SJCRH30 (cell line): ENCODE results near the gene GLP2R. TPM values are rescaled to one million over a fixed set of nuclear protein-coding genes. Genes with fewer than 3 reads are reported as not detected.

Experiments used
- DNase-seq, 2 experiments: peaks; one replicate each; pipeline ENCODE4 v3.0.0-alpha.2; 2015 to 2020
- H3K27ac ChIP-seq: fragments of 250-450 bp; sonication (Bioruptor Pico); 2 replicates; pipeline ENCODE4 v1.5.1; 2020; ENCODE audit warnings: mild to moderate bottlenecking, moderate library complexity
- H3K27me3 ChIP-seq: fragments of 250-450 bp; sonication (Bioruptor Pico); 2 replicates; pipeline ENCODE4 v1.5.1; 2020; ENCODE audit warnings: mild to moderate bottlenecking, moderate library complexity
- H3K36me3 ChIP-seq: fragments of 250-450 bp; sonication (Bioruptor Pico); 2 replicates; pipeline ENCODE4 v1.5.1; 2020; ENCODE audit warnings: mild to moderate bottlenecking, moderate library complexity
- H3K4me1 ChIP-seq: fragments of 250-450 bp; sonication (Bioruptor Pico); 2 replicates; pipeline ENCODE4 v1.5.1; 2020; ENCODE audit warnings: mild to moderate bottlenecking, moderate library complexity
- H3K4me3 ChIP-seq: fragments of 250-450 bp; sonication (Bioruptor Pico); 2 replicates; pipeline ENCODE4 v1.5.1; 2020; ENCODE audit warnings: mild to moderate bottlenecking, moderate library complexity
- H3K9me3 ChIP-seq: fragments of 250-450 bp; sonication (Bioruptor Pico); replicated peaks from 2 replicates; pipeline ENCODE4 v1.5.1; 2020; ENCODE audit warnings: mild to moderate bottlenecking, moderate library complexity
- total RNA-seq: library from RNA; depleted of rRNA; stranded (reverse); fragments of >200 nt; shearing (Covaris generic); gene quantifications from 2 replicates; pipeline ENCODE4 v1.2.3, GENCODE V29; 2014

The GLP2R gene
- total RNA-seq, 1 experiment from 2014 or later, result not detected

DNA sequence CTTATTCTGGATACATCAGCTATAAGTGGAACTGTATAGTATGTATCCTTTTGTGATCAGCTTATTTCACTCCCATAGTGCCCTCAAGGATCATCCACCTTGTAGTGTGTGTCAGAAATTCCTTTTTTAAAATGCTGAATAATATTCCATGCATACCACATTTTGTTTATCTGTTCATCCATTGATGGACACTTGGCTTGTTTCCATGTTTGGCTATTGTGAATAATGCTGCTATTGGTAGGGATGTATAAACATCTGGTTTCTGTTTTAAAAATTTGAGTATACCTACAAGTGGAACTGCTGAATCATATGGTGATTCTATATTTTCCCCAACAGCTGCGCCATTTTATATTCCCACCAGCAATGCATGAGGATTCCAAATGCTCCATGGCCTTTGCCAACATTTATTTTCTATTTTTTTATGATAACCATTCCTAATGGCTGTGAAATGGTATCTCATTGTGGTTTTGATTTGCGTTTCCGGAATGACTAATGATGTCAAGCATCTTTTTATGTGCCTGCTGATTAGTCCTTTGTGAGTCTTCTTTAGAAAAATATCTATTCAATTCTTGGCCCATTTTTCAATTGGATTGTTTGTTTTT, 67.8 kb downstream of the GLP2R start:
- Histone ChIP-seq H3K9me3 (no peaks in the 10 kb centered on the region), H3K27ac (no peak overlapping the region), H3K27me3 (no peaks in the 10 kb centered on the region), H3K36me3 (no peaks in the 10 kb centered on the region), H3K4me3 (no peak overlapping the region), H3K4me1 (no peaks in the 10 kb centered on the region)
- no peak for DNase-seq

DNA sequence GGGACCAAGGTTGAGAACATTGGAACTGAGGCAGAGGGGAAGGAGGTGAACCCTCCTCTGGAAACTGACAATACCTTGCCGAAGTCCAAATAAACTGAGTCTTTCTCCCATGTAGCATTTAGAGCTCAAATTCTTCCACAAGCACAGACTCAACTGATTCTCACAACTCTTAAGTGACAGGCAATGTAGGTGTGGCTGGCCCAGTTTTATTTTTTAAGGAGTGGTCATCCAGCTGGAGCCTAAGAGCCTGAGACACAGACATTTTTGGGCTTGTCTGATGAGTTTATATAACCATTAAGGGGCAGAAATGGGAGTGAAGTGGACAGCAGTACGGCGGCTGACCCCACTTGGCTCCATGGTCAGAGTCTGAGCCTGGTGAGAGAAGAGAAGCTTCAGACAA, 68.5 kb downstream of the GLP2R start:
- Histone ChIP-seq H3K4me1 (no peaks in the 10 kb centered on the region), H3K27ac (no peak overlapping the region), H3K4me3 (no peak overlapping the region), H3K36me3 (no peaks in the 10 kb centered on the region), H3K27me3 (no peaks in the 10 kb centered on the region), H3K9me3 (no peaks in the 10 kb centered on the region)
- DNase-seq, result no peak

DNA sequence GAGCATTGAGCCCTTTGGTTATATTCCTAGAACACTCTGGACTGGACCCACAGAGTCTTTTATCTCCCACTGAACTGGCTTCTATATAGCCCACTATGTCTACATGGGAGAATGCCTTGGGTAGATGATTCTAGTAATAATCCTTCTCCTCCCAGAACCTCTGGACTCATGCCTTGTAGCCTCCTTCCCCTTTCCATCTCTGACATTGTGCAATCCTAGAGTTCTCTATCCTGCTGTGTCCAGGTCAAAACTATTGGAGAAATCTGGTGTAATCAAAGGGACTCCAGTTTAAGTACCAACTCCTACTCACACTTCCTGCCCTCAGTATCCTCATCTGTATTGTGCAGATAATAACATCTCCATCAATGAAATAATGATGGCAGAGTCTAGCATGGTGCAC, 70.2 kb downstream of the GLP2R start:
- H3K4me1 ChIP-seq, result no peaks in the 10 kb centered on the region
- H3K36me3 ChIP-seq, result no peaks in the 10 kb centered on the region
- H3K27ac ChIP-seq, result no peak overlapping the region
- no peaks in the 10 kb centered on the region for H3K27me3 ChIP-seq
- no peak for DNase-seq
- H3K4me3 ChIP-seq, result no peak overlapping the region
- H3K9me3 ChIP-seq, result no peaks in the 10 kb centered on the region

DNA sequence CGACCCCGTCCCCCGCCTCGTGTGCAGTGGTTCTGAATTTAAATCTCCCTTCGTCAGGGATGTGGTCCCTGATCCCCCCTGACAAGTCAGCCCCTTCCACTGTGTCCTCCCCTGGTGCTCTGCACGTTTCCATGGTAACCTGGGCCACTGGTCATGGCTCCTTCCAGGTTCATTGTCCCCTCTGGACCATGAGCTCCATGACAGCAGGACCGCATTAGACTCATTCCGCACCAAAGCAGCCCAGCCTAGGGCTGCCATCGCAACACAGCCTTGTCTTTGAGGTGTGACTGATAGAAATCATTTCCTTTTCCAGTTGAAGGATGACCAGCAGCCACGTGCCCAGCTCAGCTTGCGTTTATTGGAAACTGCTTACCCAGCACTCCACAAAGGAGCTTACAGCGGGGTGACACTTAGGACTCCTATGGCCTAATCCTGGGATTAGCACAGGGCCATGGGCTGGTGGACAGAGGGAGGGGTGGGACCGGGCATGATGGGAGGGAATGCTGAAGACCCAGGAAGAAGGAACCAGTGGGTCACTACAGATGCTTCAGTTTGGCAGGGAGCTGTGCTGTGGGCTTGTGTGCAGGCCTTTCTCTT, 71.7 kb downstream of the GLP2R start:
- no peaks in the 10 kb centered on the region for H3K36me3 ChIP-seq
- H3K27ac ChIP-seq, result no peak overlapping the region
- H3K4me3 ChIP-seq, result no peak overlapping the region
- DNase-seq, result no peak
- no peaks in the 10 kb centered on the region for H3K9me3 ChIP-seq
- H3K27me3 ChIP-seq, result no peaks in the 10 kb centered on the region
- H3K4me1 ChIP-seq, result no peaks in the 10 kb centered on the region

DNA sequence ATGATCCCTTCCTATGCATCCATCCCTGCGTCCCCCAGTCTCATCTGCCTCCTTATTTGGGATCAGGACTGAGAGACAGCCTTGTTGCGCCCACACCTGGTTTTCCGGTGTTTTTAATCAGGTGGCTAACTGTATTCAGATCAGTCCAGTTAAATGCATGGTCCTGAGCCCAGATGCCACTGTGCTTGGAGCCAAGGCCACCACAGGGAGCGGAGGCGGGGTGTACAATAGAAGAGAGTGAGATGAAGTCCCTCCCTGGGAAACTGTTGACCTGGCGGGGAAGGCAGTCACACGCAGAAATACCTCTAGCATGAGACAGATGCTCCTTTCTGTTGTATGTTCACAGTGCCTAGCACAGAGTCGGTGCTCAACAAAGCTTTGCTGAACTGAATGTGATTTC, 73.1 kb downstream of the GLP2R start:
- Histone ChIP-seq H3K27ac (no peak overlapping the region), H3K27me3 (no peaks in the 10 kb centered on the region), H3K4me1 (no peaks in the 10 kb centered on the region), H3K9me3 (no peaks in the 10 kb centered on the region), H3K4me3 (no peak overlapping the region), H3K36me3 (no peaks in the 10 kb centered on the region)
- no peak for DNase-seq

DNA sequence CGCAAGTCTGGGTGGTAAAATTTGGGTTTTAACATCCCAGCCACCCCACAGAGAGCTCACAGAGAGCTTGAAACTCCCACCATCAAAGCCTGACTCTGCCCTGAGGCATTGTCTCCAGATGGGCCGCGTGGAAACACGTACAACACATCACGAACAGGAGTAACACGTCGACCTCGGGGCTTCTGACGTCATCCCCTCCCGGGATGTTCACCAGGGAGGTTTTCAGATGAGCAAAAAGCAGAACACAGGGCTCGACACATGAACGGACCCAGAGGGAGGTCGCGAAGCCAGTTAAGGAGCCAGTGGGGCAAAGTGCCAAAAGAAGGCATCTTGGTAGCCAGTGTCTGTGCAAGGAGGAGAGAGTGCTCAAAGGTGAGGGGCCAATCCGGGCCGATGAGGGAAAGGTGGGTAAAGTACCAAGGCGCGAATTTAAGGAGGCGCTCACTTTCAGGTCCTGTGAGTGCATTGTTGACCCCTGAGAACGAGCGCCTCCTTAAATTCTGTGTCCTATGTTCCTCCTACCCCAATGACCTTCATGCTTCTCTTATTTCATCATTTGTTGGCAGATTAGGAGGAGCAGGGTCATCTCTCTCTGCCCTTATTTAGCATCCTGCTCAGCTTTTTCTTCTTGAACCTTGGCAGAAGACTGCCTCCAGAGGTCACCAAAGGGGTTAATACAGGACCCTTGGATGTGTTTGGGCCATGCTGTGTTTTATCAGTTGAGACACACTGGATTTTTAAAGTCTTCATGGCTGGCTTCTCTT, 73.7 kb downstream of the GLP2R start:
- H3K27ac ChIP-seq, result no peak overlapping the region
- no peaks in the 10 kb centered on the region for H3K36me3 ChIP-seq
- DNase-seq, result no peak
- H3K4me3 ChIP-seq, result no peak overlapping the region
- H3K9me3 ChIP-seq, result no peaks in the 10 kb centered on the region
- H3K4me1 ChIP-seq, result no peaks in the 10 kb centered on the region
- H3K27me3 ChIP-seq, result no peaks in the 10 kb centered on the region

DNA sequence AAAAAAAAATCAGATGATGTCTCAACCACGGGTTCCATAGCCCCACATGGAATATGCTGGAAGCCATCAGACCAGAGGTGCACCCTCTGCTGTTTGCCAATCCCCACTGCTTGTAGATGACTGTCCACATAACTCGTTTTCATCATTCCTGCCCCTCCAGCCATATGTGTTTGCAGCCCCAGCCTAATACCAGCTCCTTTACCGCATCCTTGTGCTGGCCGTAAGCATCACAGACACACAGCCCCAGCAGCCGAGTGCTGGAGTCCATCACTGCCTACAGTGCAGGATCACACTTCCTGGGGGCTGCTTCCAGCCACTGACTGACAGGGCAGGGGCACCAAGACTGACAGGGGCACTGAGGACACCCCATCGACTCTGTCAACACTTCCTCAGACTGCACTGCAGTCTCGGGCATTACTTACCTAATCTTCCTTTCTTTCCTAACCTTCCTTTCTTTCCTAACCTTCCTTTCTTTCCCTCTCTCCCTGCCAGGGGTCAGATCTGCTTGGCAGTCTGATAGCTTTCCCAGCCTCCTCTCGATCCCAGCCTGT, 74.4 kb downstream of the GLP2R start:
- Histone ChIP-seq H3K36me3 (no peaks in the 10 kb centered on the region), H3K9me3 (no peaks in the 10 kb centered on the region), H3K27ac (no peak overlapping the region), H3K27me3 (no peaks in the 10 kb centered on the region), H3K4me3 (no peak overlapping the region), H3K4me1 (no peaks in the 10 kb centered on the region)
- no peak for DNase-seq

DNA sequence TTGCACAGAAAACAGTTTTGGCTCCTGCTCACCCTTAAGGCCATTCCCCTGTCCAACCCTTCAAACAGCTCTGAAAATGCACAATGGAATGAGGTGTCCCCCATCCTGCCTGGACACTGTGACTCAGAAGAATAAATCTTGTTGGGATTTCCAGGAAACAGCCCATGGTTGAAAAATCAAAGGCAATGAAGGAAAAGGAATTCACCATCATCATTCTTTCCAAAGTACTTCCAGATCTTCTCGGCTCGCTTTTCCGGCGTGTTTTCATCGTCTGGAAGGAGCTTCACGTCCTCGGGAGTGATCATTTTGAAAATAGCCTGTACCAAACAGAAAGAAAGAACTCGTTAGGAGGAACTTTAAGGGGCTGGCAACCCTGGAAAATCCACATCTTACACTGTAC, 75.1 kb downstream of the GLP2R start:
- no peaks in the 10 kb centered on the region for H3K27me3 ChIP-seq
- no peaks in the 10 kb centered on the region for H3K36me3 ChIP-seq
- H3K9me3 ChIP-seq, result no peaks in the 10 kb centered on the region
- H3K4me3 ChIP-seq, result no peak overlapping the region
- no peaks in the 10 kb centered on the region for H3K4me1 ChIP-seq
- no peak for DNase-seq
- H3K27ac ChIP-seq, result no peak overlapping the region

DNA sequence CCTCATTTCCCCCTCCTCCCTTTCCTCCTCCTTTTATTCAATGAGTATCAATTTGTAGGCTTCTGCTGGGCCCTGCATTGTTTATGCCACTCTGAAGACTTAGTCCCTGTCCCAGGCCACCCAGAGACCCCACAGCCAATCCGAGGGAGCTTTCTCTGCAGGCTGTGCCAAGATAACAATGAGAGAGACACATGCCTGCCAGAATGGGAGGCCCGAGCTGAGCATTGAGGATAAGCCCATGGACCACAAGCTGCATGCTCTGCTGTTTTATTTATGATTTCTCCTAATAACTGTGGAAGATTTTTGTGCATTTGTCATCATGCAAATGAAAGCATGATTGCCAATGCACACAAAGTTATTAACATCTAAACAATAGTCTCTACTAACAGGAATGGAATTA, 76.4 kb downstream of the GLP2R start:
- Histone ChIP-seq H3K4me1 (no peaks in the 10 kb centered on the region), H3K27me3 (no peaks in the 10 kb centered on the region), H3K36me3 (no peaks in the 10 kb centered on the region), H3K4me3 (no peak overlapping the region), H3K27ac (no peak overlapping the region), H3K9me3 (no peaks in the 10 kb centered on the region)
- DNase-seq, result no peak

DNA sequence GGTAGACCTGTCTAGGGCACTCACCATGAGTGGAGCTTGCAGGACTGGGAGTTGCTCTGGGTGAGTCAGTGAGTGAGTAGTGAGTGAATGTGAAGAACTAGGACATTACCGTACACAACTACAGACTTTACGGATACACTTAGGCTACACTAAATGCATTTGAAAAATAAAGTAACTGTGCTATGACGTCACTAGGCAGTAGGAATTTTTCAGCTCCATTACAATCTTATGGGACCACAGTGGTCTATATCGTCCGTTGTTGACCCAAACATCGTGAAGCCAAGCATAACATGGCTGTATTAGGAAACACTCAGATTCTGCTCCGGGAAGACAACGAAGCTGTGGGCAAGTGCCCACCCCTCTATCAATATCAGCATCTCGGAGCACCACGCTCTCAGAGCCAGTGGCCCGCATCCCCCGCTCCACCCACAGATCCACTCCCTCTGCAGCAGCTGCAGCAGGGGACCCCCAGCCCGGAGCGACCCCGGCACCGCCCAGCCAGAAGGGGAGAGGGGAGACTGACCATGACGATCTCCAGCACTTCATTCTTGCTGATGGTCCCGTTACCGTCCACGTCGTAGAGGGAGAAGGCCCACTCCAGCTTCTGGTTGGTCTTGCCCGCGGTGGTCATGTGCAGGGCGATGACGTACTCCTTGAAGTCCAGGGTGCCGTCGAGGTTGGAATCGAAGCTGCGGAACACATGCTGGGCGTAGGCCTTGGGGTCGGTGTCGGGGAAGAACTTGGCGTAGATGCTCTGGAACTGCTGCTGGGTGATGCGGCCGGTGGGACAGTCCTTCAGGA, 78.8 kb downstream of the GLP2R start:
- Histone ChIP-seq H3K4me1 (no peaks in the 10 kb centered on the region), H3K27ac (no peak overlapping the region), H3K27me3 (no peaks in the 10 kb centered on the region), H3K36me3 (no peaks in the 10 kb centered on the region), H3K4me3 (no peak overlapping the region), H3K9me3 (no peaks in the 10 kb centered on the region)
- no peak for DNase-seq

DNA sequence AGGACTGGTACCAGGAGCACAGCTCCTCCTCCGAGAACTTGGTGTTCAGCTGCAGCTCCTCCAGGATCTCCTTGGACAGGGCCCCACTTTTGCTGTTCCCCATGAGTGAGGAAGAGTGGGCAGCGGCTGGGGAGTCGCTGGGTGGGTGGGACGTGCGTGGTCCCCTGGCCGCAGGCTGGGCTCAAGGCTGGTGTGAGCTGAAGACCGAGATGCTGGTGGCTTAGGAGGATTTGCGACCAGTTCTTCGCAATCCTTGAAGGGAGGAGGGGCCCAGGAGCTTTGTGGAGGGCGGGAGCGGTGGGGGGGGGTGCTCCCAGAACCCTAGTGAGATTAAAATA, 79.3 kb downstream of the GLP2R start, which contains the start of gene RCVRN:
Gene RCVRN (minus strand): TSS at position 194 of the 338 bp plus-strand sequence. CDS start 91 bp downstream, at position 103.
- Histone ChIP-seq H3K9me3 (no peaks in the 10 kb centered on the region), H3K27ac (no peak within 1 kb of the TSS), H3K36me3 (no peaks in the 10 kb centered on the region), H3K4me3 (no peak within 1 kb of the TSS), H3K4me1 (no peaks in the 10 kb centered on the region), H3K27me3 (no peaks in the 10 kb centered on the region)
- DNase-seq, result no peak

DNA sequence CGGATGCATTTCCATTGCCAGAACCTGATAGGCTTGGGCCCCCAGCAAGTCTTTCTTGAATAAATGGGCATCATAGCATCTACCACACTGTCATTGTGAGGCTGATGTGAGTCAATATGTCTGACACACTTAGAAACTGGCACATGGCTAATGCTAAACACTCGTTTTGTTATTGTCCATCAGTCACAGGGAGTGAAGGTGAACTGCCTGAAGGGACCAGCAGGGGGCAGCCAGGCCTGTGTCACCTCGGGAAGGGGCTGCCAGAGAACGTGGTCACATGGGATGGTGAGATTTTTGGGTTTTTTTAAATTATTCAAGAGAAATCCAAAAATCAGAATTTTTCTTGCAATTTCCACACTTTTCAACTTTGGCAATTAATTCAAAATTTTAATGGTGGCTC, 80.2 kb downstream of the GLP2R start:
- no peaks in the 10 kb centered on the region for H3K27me3 ChIP-seq
- no peaks in the 10 kb centered on the region for H3K9me3 ChIP-seq
- H3K4me1 ChIP-seq, result no peaks in the 10 kb centered on the region
- H3K36me3 ChIP-seq, result no peaks in the 10 kb centered on the region
- no peak overlapping the region for H3K4me3 ChIP-seq
- H3K27ac ChIP-seq, result no peak overlapping the region
- peak in 1 of 2 experiments; percentile 18 for DNase-seq

DNA sequence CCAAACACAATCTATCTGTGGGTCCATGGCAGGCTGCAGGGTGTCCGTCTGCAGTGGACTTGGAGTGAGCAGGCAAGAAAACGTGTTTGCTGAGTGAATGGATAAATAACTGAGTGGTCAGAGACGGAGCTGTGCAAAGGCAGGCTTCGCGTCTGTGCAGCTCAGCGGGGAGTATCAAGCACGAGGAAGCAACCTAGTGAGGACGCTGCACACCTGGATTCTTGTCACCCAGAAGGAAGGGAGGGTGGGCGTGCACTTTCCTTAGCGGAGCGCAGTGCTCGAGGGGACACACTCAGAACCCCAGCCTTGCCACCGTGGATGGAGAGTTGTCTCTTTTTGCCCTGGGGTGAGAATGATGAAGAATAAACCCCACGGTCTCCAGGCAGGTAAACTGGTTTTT, 80.9 kb downstream of the GLP2R start:
- Histone ChIP-seq H3K4me1 (no peaks in the 10 kb centered on the region), H3K27me3 (no peaks in the 10 kb centered on the region), H3K4me3 (no peak overlapping the region), H3K27ac (no peak overlapping the region), H3K36me3 (no peaks in the 10 kb centered on the region), H3K9me3 (no peaks in the 10 kb centered on the region)
- no peak for DNase-seq

DNA sequence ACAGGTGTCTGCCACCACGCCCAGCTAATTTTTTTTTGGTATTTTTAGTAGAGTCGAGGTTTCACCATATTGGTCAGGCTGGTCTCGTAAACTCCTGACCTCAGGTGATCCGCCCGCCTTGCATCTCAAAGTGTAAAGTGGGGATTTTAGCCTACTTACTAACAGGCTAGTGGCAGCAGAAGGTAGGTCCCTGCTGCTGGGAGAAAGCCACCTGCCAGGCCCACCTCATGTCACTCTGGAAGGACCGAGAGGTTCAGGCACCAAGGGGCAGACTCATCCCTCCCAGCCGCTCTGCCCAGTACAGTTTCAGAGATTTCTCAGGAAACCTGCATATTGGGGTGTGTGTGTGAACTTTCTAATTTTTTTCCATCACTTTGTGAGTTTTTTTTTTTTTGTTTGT, 81.4 kb downstream of the GLP2R start:
- H3K9me3 ChIP-seq, result no peaks in the 10 kb centered on the region

More for the DNA sequence above, 81.4 kb downstream of the GLP2R start:
- Histone ChIP-seq H3K4me1 (no peaks in the 10 kb centered on the region), H3K27me3 (no peaks in the 10 kb centered on the region), H3K27ac (no peak overlapping the region), H3K4me3 (no peak overlapping the region), H3K36me3 (no peaks in the 10 kb centered on the region)
- DNase-seq, result no peak
